H1 (cell line): ENCODE data around the gene P2RY11. TPM values are rescaled to one million over a fixed set of nuclear protein-coding genes. Genes with fewer than 3 reads are reported as not detected.

Experiments used
- ATF2 ChIP-seq: IDR thresholded peaks from 2 replicates; pipeline ENCODE4 v1.6.1; 2012; ENCODE audit warnings: low read length, inconsistent platforms
- CHD7 ChIP-seq: fragments of 300-600 bp; sonication (generic); IDR thresholded peaks from 2 replicates; pipeline ENCODE4 v1.7.1; 2012; ENCODE audit warnings: low read length, moderate library complexity, mild to moderate bottlenecking, inconsistent platforms; ENCODE audit not compliant: insufficient replicate concordance
- CREB1 ChIP-seq: IDR thresholded peaks from 2 replicates; pipeline ENCODE4 v1.6.1; 2012; ENCODE audit warnings: inconsistent platforms
- EZH2 ChIP-seq: fragments of 200-600 bp; sonication (generic); IDR thresholded peaks from 2 replicates; pipeline ENCODE4 v1.7.1; 2012; ENCODE audit warnings: low read depth, mild to moderate bottlenecking, moderate library complexity, low read length, inconsistent platforms; ENCODE audit not compliant: severe bottlenecking
- FOSL1 ChIP-seq: IDR thresholded peaks from 2 replicates; pipeline ENCODE4 v1.6.1; 2011; ENCODE audit warnings: mild to moderate bottlenecking, low read depth, low read length, moderate library complexity; ENCODE audit not compliant: insufficient read depth
- GABPA ChIP-seq: IDR thresholded peaks from 2 replicates; pipeline ENCODE4 v1.6.1; 2011; ENCODE audit warnings: mild to moderate bottlenecking, low read length, moderate library complexity, borderline replicate concordance; ENCODE audit not compliant: insufficient read depth
- JUND ChIP-seq: IDR thresholded peaks from 2 replicates; pipeline ENCODE4 v1.6.1; 2011; ENCODE audit warnings: mild to moderate bottlenecking, improper control_type of control experiment, low read length
- SP4 ChIP-seq: IDR thresholded peaks from 2 replicates; pipeline ENCODE4 v1.6.1; 2012; ENCODE audit warnings: low read length, inconsistent platforms
- TAF7 ChIP-seq: optimal IDR thresholded peaks from 2 replicates; pipeline ENCODE3; 2011; ENCODE audit warnings: low read depth, mild to moderate bottlenecking, inconsistent platforms, low read length, moderate library complexity, borderline replicate concordance
- TCF12 ChIP-seq: IDR thresholded peaks from 2 replicates; pipeline ENCODE4 v1.6.1; 2011; ENCODE audit warnings: low read depth, mild to moderate bottlenecking, low read length
- YY1 ChIP-seq: IDR thresholded peaks from 2 replicates; pipeline ENCODE4 v1.6.1; 2011; ENCODE audit warnings: low read depth, mild to moderate bottlenecking, low read length
- polyA plus RNA-seq, 7 experiments: library from polyadenylated mRNA; depleted of rRNA in 3 of 7; stranded (reverse) in 5 of 7; unstranded in 2 of 7; fragments of >200 nt in 5 of 7; fragments of 200-250 nt in 2 of 7; gene quantifications; 1 replicate in 5 of 7; 2 replicates in 1 of 7; 4 replicates in 1 of 7; pipeline versions ENCODE4 v1.2.1 to v1.2.3, GENCODE V29; 2011 to 2013; ENCODE audit warnings: missing spikeins in 2 of 7, mixed read lengths in 2 of 7
- total RNA-seq: library from RNA; stranded (reverse); fragmentation: NEBNext Ultra II Directional; extraction: Animal tissue kit (Norgen Biotek cat#: 25700); gene quantifications from 2 replicates; pipeline ENCODE4 v1.2.1, GENCODE V29; 2021

P2RY11 gene
- total and polyA plus RNA-seq, 2 of the 8 experiments (the other 6 are each of a cell fraction or from before 2014, with no cell fraction given), result 9.2 to 18.0 TPM

GRCh38 chr19:10163536-10163935 lies 52.0 kb downstream of the P2RY11 start (continued):
- TF ChIP-seq CHD7 (no peak), ATF2 (no peak), SP4 (no peak), EZH2 (no peak), CREB1 (no peak), TAF7 (no peak), TCF12 (no peak), JUND (no peak), GABPA (no peak), FOSL1 (no peak), YY1 (no peak)
